SK-N-MC (cell line): ENCODE results near the gene NUTM2F.

ENCODE experiments used
- DNase-seq: peaks from one replicate; pipeline ENCODE4 v3.0.0-alpha.2; 2011; ENCODE audit warnings: low read depth, low spot score
- H3K27ac ChIP-seq: fragments of 200-600 bp; sonication (generic); 2 replicates; pipeline ENCODE4 v1.5.1; 2016; ENCODE audit warnings: mixed run types
- H3K36me3 ChIP-seq: fragments of 200-600 bp; sonication (generic); 2 replicates; pipeline ENCODE4 v1.6.1; 2017; ENCODE audit warnings: antibody characterized with exemption, low read length, mixed read lengths; ENCODE audit not compliant: insufficient read depth
- H3K4me3 ChIP-seq: fragments of 200-600 bp; sonication (generic); 2 replicates; pipeline ENCODE4 v1.5.1; 2016
- H3K9ac ChIP-seq: fragments of 200-600 bp; sonication (generic); 2 replicates; pipeline ENCODE4 v1.8.0; 2017; ENCODE audit warnings: mixed run types, mixed read lengths; ENCODE audit not compliant: insufficient read length
- H3K9me3 ChIP-seq: fragments of 200-600 bp; sonication (generic); 2 replicates; pipeline ENCODE4 v1.6.1; 2017; ENCODE audit warnings: low read depth, mild to moderate bottlenecking, antibody characterized with exemption, low read length, moderate library complexity, mixed read lengths
- EZH2 ChIP-seq: fragments of 200-600 bp; sonication (generic); IDR thresholded peaks from one replicate; pipeline ENCODE4 v1.6.1; 2017; ENCODE audit warnings: antibody characterized with exemption
- FOXP2 ChIP-seq: optimal IDR thresholded peaks from 2 replicates; pipeline ENCODE3; 2011; ENCODE audit warnings: mild to moderate bottlenecking, moderate library complexity; ENCODE audit not compliant: insufficient read depth; ENCODE audit errors: extremely low read length, control extremely low read depth
- POLR2AphosphoS5 ChIP-seq: IDR thresholded peaks from 2 replicates; pipeline ENCODE4 v1.6.1; 2012; ENCODE audit warnings: mild to moderate bottlenecking, low read depth, low read length, borderline replicate concordance

NUTM2F gene

DNA sequence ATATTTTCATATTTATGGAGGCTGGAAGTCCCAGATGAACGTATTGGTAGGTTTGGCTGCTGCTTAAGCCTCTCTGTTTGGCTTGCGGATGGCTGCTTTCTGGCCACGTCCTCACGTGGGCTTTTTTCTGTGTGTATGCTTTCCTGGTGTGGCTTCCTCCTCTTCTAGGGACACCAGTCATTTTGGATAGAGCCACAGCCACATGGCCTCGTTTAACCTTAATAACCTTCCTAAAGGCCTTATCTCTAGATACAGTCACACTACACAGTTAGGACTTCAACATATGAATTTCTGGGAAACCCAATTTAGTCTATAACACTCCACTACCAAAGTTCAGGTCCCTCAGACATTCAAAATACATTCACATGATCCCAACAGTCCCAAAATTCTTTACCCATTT is 26.9 kb downstream of the NUTM2F start:
- H3K4me3 ChIP-seq = no peak overlapping the region
- no peaks in the 10 kb centered on the region for H3K36me3 ChIP-seq
- no peak overlapping the region for H3K27ac ChIP-seq
- H3K9me3 ChIP-seq = no peaks in the 10 kb centered on the region
- no peak overlapping the region for H3K9ac ChIP-seq
- TF ChIP-seq EZH2 (no peak), FOXP2 (no peak), POLR2AphosphoS5 (no peak)
- DNase-seq = no peak

DNA sequence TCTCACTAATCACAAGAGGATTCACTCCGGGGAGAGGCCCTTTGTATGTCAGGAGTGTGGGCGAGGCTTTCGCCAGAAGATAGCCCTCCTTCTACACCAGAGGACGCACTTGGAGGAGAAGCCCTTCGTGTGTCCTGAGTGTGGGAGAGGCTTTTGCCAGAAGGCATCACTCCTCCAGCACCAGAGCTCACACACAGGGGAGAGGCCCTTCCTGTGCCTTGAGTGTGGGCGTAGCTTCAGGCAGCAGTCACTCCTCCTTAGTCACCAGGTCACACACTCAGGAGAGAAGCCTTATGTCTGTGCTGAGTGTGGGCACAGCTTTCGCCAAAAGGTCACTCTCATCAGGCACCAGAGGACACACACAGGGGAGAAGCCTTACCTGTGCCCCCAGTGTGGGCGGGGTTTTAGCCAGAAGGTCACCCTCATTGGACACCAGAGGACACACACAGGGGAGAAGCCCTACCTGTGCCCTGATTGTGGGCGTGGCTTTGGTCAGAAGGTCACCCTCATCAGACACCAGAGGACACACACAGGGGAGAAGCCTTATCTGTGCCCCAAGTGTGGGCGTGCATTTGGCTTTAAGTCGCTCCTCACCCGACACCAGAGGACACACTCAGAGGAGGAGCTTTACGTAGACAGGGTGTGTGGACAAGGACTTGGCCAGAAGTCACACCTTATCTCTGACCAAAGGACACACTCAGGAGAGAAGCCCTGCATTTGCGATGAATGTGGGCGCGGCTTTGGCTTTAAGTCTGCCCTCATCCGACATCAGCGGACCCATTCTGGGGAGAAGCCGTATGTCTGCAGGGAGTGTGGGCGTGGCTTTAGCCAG is 27.8 kb downstream of the NUTM2F start:
- Histone ChIP-seq H3K36me3 (no peaks in the 10 kb centered on the region), H3K9ac (no peak overlapping the region), H3K27ac (no peak overlapping the region), H3K4me3 (no peak overlapping the region), H3K9me3 (no peaks in the 10 kb centered on the region)
- DNase-seq = no peak
- TF ChIP-seq POLR2AphosphoS5 (no peak), FOXP2 (no peak), EZH2 (no peak)

- no peak overlapping the region for H3K27ac ChIP-seq
- H3K9me3 ChIP-seq = no peaks in the 10 kb centered on the region
- DNase-seq = no peak
- TF ChIP-seq POLR2AphosphoS5 (no peak), FOXP2 (no peak), EZH2 (no peak)
- H3K9ac ChIP-seq = no peak overlapping the region
- no peaks in the 10 kb centered on the region for H3K36me3 ChIP-seq
- H3K4me3 ChIP-seq = no peak overlapping the region
Measured at GRCh38 chr9:94298949-94299599, 29.4 kb downstream of the NUTM2F start.

GRCh38 chr9:94289691-94290090 is 38.8 kb downstream of the NUTM2F start:
- peaks cover 4% of the 10 kb centered on the region; the same call in 1 of the 2 replicates for H3K36me3 ChIP-seq
- DNase-seq = no peak

GRCh38 chr9:94287877-94288513 is 40.4 kb downstream of the NUTM2F start:
- H3K9me3 ChIP-seq = 0 out of 2 replicates have a peak, but pooled peaks cover 2% of the 10 kb centered on the region
- H3K27ac ChIP-seq = no peak overlapping the region
- TF ChIP-seq EZH2 (no peak), FOXP2 (no peak), POLR2AphosphoS5 (no peak)
- no peak overlapping the region for H3K9ac ChIP-seq
- DNase-seq = no peak
- peaks cover 4% of the 10 kb centered on the region; the same call in 1 of the 2 replicates for H3K36me3 ChIP-seq
- no peak overlapping the region for H3K4me3 ChIP-seq

More at GRCh38 chr9:94289691-94290090, 38.8 kb downstream of the NUTM2F start:
- Histone ChIP-seq H3K9ac (no peak overlapping the region), H3K4me3 (no peak overlapping the region), H3K9me3 (0 out of 2 replicates have a peak, but pooled peaks cover 2% of the 10 kb centered on the region), H3K27ac (no peak overlapping the region)
- TF ChIP-seq EZH2 (no peak), FOXP2 (no peak), POLR2AphosphoS5 (no peak)

- no peak overlapping the region for H3K4me3 ChIP-seq
- H3K9me3 ChIP-seq = no peaks in the 10 kb centered on the region
- TF ChIP-seq POLR2AphosphoS5 (no peak), FOXP2 (no peak), EZH2 (no peak)
- H3K27ac ChIP-seq = no peak overlapping the region
- no peak for DNase-seq
- H3K36me3 ChIP-seq = peaks cover 11% of the 10 kb centered on the region
- no peak overlapping the region for H3K9ac ChIP-seq
Measured at GRCh38 chr9:94286116-94286515, 42.3 kb downstream of the NUTM2F start.

DNA sequence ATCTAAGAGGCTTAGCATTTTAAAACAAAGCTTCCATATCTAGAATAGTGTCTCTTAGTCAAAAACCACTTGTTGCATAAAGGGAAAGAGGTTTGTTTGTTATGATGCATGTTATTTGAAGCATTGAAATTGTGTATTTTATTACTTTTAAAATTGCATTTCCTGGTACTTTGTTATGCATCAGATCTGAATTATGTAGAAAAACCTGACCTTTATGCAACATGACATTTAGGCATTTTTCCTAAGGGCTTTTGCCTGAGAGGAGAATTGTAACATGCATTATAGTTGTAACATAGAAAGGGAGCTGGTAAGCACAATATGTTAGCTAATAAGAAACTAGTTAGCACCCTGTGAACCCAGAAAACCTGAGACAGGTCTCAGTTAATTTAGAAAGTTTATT is 47.3 kb downstream of the NUTM2F start:
- Histone ChIP-seq H3K27ac (no peak overlapping the region), H3K36me3 (peaks cover 31% of the 10 kb centered on the region)
- TF ChIP-seq EZH2 (no peak), FOXP2 (no peak), POLR2AphosphoS5 (no peak)

GRCh38 chr9:94280409-94280989 is 47.9 kb downstream of the NUTM2F start:
- Histone ChIP-seq H3K36me3 (peaks cover 31% of the 10 kb centered on the region), H3K27ac (no peak overlapping the region), H3K4me3 (no peak overlapping the region), H3K9me3 (no peaks in the 10 kb centered on the region), H3K9ac (no peak overlapping the region)
- no peak for DNase-seq
- no peak for TF ChIP-seq FOXP2
- TF ChIP-seq EZH2 = no peak
- TF ChIP-seq POLR2AphosphoS5 = no peak

More for the DNA sequence above, 47.3 kb downstream of the NUTM2F start:
- H3K9me3 ChIP-seq = no peaks in the 10 kb centered on the region
- H3K9ac ChIP-seq = no peak overlapping the region
- no peak for DNase-seq
- no peak overlapping the region for H3K4me3 ChIP-seq
